Small intestine (tissue), 7 donors: ENCODE results near the gene TPPP. TPM values are rescaled to one million over a fixed set of nuclear protein-coding genes. Genes with fewer than 3 reads are reported as not detected.

Source experiments
- DNase-seq, 2 donors: peaks; one replicate each; pipeline versions ENCODE4 v3.0.0 to v3.0.0-alpha.2; 2013
- FAIRE-seq: peaks from 2 replicates; lab custom pipeline; 2012; peaks lifted over from hg19 to GRCh38; lab: Jason Lieb, UNC
- H3K27ac ChIP-seq, 3 donors: one replicate each; pipeline ENCODE4 v1.5.1; 2013; ENCODE audit warnings: low read length in 2 of 3, mild to moderate bottlenecking in 2 of 3, control low read depth in 1 of 3, inconsistent platforms in 1 of 3, low read depth in 1 of 3, moderate library complexity in 1 of 3
- H3K27me3 ChIP-seq, 3 donors: one replicate each; pipeline ENCODE4 v1.6.1; 2013; ENCODE audit warnings: low read length in 3 of 3, inconsistent platforms in 1 of 3; ENCODE audit not compliant: control insufficient read depth in 3 of 3, insufficient read depth in 3 of 3
- H3K36me3 ChIP-seq, 3 donors: one replicate each; pipeline ENCODE4 v1.6.1; 2013; ENCODE audit warnings: low read length in 3 of 3, inconsistent platforms in 1 of 3, low read depth in 1 of 3, mild to moderate bottlenecking in 1 of 3, moderate library complexity in 1 of 3; ENCODE audit not compliant: control insufficient read depth in 3 of 3, insufficient read depth in 2 of 3
- H3K4me1 ChIP-seq, 3 donors: one replicate each; pipeline ENCODE4 v1.6.1; 2013; ENCODE audit warnings: low read length in 2 of 3, inconsistent platforms in 1 of 3, low read depth in 1 of 3, mild to moderate bottlenecking in 1 of 3, moderate library complexity in 1 of 3; ENCODE audit not compliant: control insufficient read depth in 3 of 3, insufficient read depth in 2 of 3
- H3K4me3 ChIP-seq, 3 donors: one replicate each; pipeline ENCODE4 v1.5.1; 2013; ENCODE audit warnings: low read length in 3 of 3, control low read depth in 1 of 3, inconsistent platforms in 1 of 3, low read depth in 1 of 3, mild to moderate bottlenecking in 1 of 3, moderate library complexity in 1 of 3
- H3K9me3 ChIP-seq, 2 donors: one replicate each; pipeline ENCODE4 v1.6.1; 2013; ENCODE audit warnings: low read depth in 1 of 2, low read length in 1 of 2; ENCODE audit not compliant: control insufficient read depth in 2 of 2, insufficient read depth in 1 of 2
- WGBS, 3 donors: extraction: QIAGEN DNeasy Blood & Tissue Kit; methylation state at CpG; one replicate each; pipeline ENCODE4 v1.1.7; 2013; 5-methylcytosine and 5-hydroxymethylcytosine counted together
- polyA plus RNA-seq, 4 donors: library from polyadenylated mRNA; stranded (reverse) in 3 of 4; unstranded in 1 of 4; fragments of 200-250 nt in 3 of 4; fragments of 120-200 nt in 1 of 4; gene quantifications; one replicate each; pipeline versions ENCODE4 v1.2.1 to v1.2.3, GENCODE V29; 2013
- donor health status: healthy with polysubstance abuse.
- donor health status: control.
- donor health status: control.
- donor health status: Bipolar disorder and iron deficiency.
- donor health status: healthy.

TPPP gene
- polyA plus RNA-seq, 4 donors = 3.0 to 6.3 (median 5.5) TPM

GRCh38 chr5:672329-673160 lies 20.6 kb downstream of the TPPP start:
- no peaks in the 10 kb centered on the region for H3K9me3 ChIP-seq
- no peaks in the 10 kb centered on the region for H3K27me3 ChIP-seq
- peaks cover 6 to 32% (median 15%) of the 10 kb centered on the region in 3 donors for H3K4me1 ChIP-seq
- WGBS, 3 donors = 3 to 9% (median 5%) methylated on average over 27 of the region's 27 CpGs
- FAIRE-seq = no peak
- peak overlapping the region in 2 of 3 donors; percentile 10 to 21 for H3K4me3 ChIP-seq
- H3K36me3 ChIP-seq = peaks cover 0 to 31% (median 0%) of the 10 kb centered on the region in 3 donors
- peak overlapping the region in 2 of 3 donors; percentile 36 to 74 for H3K27ac ChIP-seq
- peak; percentile 85 to 96 for DNase-seq

DNA sequence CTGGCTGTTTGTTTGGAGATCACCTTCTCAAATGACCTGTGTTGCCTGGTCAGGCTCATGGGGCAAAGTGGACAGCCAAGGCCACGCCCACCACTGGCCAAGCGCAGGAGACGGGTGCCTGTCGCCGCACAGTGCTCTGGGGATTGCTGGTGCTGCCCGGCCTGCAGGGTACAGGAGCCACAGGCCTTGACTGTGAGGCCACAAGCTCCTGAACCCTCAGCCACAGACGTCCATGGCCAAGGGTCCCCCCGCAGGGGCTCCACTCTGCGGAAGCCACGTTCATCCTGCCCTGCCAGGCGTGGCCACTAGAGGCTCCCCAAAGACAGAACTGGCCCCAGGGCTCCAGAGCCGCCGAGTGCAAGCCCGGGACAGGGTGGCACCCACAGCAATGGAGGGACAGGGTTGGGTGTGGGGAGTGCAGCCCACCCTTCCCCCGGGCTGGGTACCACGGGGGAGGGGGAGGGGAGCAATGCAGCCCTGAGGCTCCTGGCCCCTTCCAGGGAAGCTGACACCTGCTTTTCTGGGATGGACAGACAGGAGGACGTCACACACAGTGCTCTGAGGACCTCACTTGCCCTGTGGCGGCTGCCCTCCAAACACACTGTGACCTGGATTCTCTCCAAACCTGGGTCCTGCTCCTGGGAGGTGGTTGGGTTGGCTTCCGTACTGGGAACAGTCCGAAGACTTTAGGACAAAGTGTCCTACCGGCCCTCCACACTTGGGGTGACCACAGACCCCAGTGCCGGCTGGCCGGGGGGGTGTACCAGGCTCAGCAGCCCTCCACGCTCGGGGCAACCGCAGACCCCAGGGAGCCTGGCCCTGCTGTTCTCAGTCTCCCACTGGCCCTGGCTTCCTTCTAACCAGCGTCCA lies 21.5 kb downstream of the TPPP start:
- Histone ChIP-seq H3K27ac (peak overlapping the region in 1 of 3 donors; percentile 45), H3K27me3 (no peaks in the 10 kb centered on the region), H3K36me3 (peaks cover 0 to 37% (median 0%) of the 10 kb centered on the region in 3 donors), H3K4me1 (peaks cover 6 to 32% (median 15%) of the 10 kb centered on the region in 3 donors), H3K4me3 (no peak overlapping the region), H3K9me3 (no peaks in the 10 kb centered on the region)
- FAIRE-seq = no peak
- DNase-seq = peak; percentile 80 to 87
- 14 to 22% (median 20%) methylated on average over 26 to 27 of the region's 27 CpGs for WGBS, 3 donors

DNA sequence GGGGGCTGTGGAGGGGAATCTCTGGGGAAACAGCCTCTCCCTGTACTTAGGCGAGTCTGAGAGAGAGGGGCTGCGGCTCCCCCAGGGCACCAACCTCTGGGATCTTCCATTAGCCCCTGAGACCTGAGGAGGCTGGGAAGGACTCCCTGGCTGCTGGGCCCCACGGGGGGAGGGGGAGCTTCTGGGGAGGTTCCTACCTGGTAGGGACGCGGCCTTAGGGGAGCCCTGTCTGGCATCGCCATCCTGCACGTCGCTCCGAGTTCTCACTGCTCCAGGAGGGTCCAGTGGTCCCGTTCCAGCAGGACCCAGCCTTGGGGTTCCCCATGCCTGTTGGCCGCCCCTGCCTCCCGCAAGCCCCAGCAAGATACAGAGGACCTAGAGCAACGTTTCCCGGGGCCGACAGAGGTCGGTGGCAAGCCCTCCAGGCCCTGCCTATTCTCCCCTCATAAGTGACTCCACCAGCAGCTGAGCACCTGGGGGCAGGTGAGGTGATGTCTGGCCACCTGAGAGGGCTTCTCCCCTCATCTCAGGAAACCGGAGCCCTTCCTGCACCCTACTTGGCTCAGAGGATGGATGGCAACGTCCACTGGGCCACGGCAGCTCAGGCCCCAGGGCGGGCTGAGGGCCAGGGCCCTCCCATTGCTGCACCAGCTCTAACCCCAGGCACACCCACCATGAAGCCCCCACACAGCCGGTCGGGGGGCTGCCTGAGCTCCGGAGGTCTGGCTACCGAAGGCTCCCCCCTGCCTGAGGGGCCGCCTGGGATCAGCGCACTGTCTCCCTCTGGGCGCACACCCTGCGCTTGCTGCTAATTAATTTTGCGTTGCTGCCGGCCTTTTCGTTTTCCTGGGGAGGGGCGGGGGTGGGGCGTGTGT lies 22.5 kb downstream of the TPPP start:
- H3K36me3 ChIP-seq = peaks cover 0 to 42% (median 0%) of the 10 kb centered on the region in 3 donors
- H3K4me3 ChIP-seq = no peak overlapping the region
- no peak for DNase-seq
- no peak overlapping the region for H3K27ac ChIP-seq
- FAIRE-seq = no peak
- 50 to 64% (median 64%) methylated on average over 29 to 33 of the region's 33 CpGs for WGBS, 3 donors
- H3K9me3 ChIP-seq = no peaks in the 10 kb centered on the region
- H3K4me1 ChIP-seq = peaks cover 6 to 32% (median 15%) of the 10 kb centered on the region in 3 donors
- H3K27me3 ChIP-seq = no peaks in the 10 kb centered on the region

- H3K36me3 ChIP-seq = peaks cover 0 to 47% (median 0%) of the 10 kb centered on the region in 3 donors
- no peaks in the 10 kb centered on the region for H3K27me3 ChIP-seq
- no peak overlapping the region for H3K4me3 ChIP-seq
- WGBS, 3 donors = 84 to 88% (median 85%) methylated on average over 19 to 22 of the region's 22 CpGs
- DNase-seq (no peak), FAIRE-seq (no peak)
- H3K4me1 ChIP-seq = peaks cover 6 to 32% (median 15%) of the 10 kb centered on the region in 3 donors
- H3K9me3 ChIP-seq = no peaks in the 10 kb centered on the region
- no peak overlapping the region for H3K27ac ChIP-seq
These were observed 23.2 kb downstream of the TPPP start for GRCh38 chr5:669842-670395.

GRCh38 chr5:669111-669841 lies 23.9 kb downstream of the TPPP start:
- H3K4me3 ChIP-seq = no peak overlapping the region
- peak; percentile 30 to 44 for DNase-seq
- H3K27me3 ChIP-seq = no peaks in the 10 kb centered on the region
- no peaks in the 10 kb centered on the region for H3K9me3 ChIP-seq
- peaks cover 0 to 51% (median 0%) of the 10 kb centered on the region in 3 donors for H3K36me3 ChIP-seq
- H3K4me1 ChIP-seq = peaks cover 6 to 30% (median 15%) of the 10 kb centered on the region in 3 donors
- H3K27ac ChIP-seq = no peak overlapping the region
- FAIRE-seq = no peak
- WGBS, 3 donors = 58 to 70% (median 69%) methylated on average over 40 of the region's 40 CpGs

DNA sequence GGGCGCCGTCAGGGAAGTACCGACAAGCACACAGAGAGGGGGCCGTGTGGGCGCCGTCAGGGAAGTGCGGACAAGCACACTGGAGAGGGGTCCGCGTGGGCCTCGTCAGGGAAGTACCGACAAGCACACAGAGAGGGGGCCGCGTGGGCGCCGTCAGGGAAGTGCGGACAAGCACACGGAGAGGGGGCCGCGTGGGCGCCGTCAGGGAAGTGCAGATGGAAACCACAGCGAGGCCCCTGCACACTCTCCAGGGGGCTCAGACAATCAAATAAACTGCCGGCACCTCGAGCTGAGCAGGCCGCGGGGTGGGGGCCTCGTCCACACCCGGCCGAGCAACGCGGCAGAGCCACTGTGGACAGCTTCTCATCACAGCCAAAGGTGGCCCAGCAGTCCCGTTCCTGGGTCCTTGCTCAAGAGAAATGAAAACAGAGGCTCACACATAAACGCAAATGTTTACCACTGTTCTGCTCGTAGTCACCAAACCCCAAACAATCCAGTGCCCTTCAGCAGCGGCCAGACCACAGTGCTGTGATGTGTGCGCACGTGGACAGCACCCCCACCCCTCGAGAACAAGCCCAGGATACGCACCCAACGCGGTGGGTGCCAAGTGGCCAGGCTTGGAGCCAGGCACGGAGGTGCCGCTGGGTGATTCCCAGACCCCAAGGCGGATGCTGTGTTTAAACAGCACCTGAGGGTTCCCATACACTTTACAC lies 24.7 kb downstream of the TPPP start:
- no peak for DNase-seq
- no peak for FAIRE-seq
- Histone ChIP-seq H3K27me3 (no peaks in the 10 kb centered on the region), H3K27ac (no peak overlapping the region), H3K4me3 (no peak overlapping the region), H3K36me3 (peaks cover 0 to 59% (median 0%) of the 10 kb centered on the region in 3 donors), H3K4me1 (peaks cover 6 to 21% (median 13%) of the 10 kb centered on the region in 3 donors), H3K9me3 (peaks cover 0 to 2% of the 10 kb centered on the region in 2 donors)
- 84 to 91% (median 88%) methylated on average over 42 to 44 of the region's 44 CpGs for WGBS, 3 donors
